Mesendoderm (in vitro differentiated cells): ENCODE results near the gene LYAR.

Source experiments
- DNase-seq: peaks from one replicate; pipeline ENCODE4 v3.0.0; 2013
- H2AK5ac ChIP-seq: 2 replicates; pipeline ENCODE4 v1.6.1; 2013; ENCODE audit warnings: low read length, inconsistent platforms
- H2BK120ac ChIP-seq: 2 replicates; pipeline ENCODE4 v1.6.1; 2013; ENCODE audit warnings: low read depth, mild to moderate bottlenecking, low read length, moderate library complexity, mixed read lengths
- H2BK15ac ChIP-seq: replicated peaks from 2 replicates; pipeline ENCODE4 v1.6.1; 2013; ENCODE audit warnings: low read depth, mild to moderate bottlenecking, moderate library complexity
- H2BK5ac ChIP-seq: 2 replicates; pipeline ENCODE4 v1.6.1; 2013; ENCODE audit warnings: low read length, inconsistent platforms
- H3K18ac ChIP-seq: 2 replicates; pipeline ENCODE4 v1.6.1; 2013; ENCODE audit warnings: mild to moderate bottlenecking, low read length, mixed read lengths
- H3K23ac ChIP-seq: one replicate; pipeline ENCODE4 v1.6.1; 2013; ENCODE audit warnings: low read length
- H3K27ac ChIP-seq: 2 replicates; pipeline ENCODE4 v1.5.1; 2013; ENCODE audit warnings: low read depth, mild to moderate bottlenecking, inconsistent platforms, low read length, moderate library complexity
- H3K27me3 ChIP-seq: 2 replicates; pipeline ENCODE4 v1.6.1; 2013; ENCODE audit warnings: low read length, control low read depth, mild to moderate bottlenecking, inconsistent platforms; ENCODE audit not compliant: insufficient read depth, poor library complexity
- H3K36me3 ChIP-seq: 2 replicates; pipeline ENCODE4 v1.6.1; 2013; ENCODE audit warnings: low read length, inconsistent platforms; ENCODE audit not compliant: control insufficient read depth, insufficient read depth
- H3K4ac ChIP-seq: one replicate; pipeline ENCODE4 v1.6.1; 2013; ENCODE audit warnings: low read depth, mild to moderate bottlenecking, low read length, moderate library complexity
- H3K4me1 ChIP-seq: 2 replicates; pipeline ENCODE4 v1.6.1; 2013; ENCODE audit warnings: low read depth, low read length, inconsistent platforms; ENCODE audit not compliant: control insufficient read depth
- H3K4me2 ChIP-seq: 2 replicates; pipeline ENCODE4 v1.6.1; 2013; ENCODE audit warnings: low read length
- H3K4me3 ChIP-seq: 2 replicates; pipeline ENCODE4 v1.5.1; 2013; ENCODE audit warnings: mild to moderate bottlenecking, low read length
- H3K56ac ChIP-seq: one replicate; pipeline ENCODE4 v1.6.1; 2013; ENCODE audit warnings: low read length
- H3K79me1 ChIP-seq: 2 replicates; pipeline ENCODE4 v1.6.1; 2013; ENCODE audit warnings: low read length, inconsistent platforms
- H3K79me2 ChIP-seq: 2 replicates; pipeline ENCODE4 v1.6.1; 2013; ENCODE audit warnings: mild to moderate bottlenecking, low read length; ENCODE audit not compliant: control insufficient read depth, insufficient read depth
- H3K9ac ChIP-seq: 2 replicates; pipeline ENCODE4 v1.6.1; 2013; ENCODE audit warnings: low read length, inconsistent platforms
- H4K5ac ChIP-seq: one replicate; pipeline ENCODE4 v1.6.1; 2013; ENCODE audit warnings: low read length
- H4K8ac ChIP-seq: one replicate; pipeline ENCODE4 v1.6.1; 2013; ENCODE audit warnings: low read depth, mild to moderate bottlenecking, control low read depth, low read length, moderate library complexity
- WGBS: extraction: QIAGEN DNeasy Blood & Tissue Kit; methylation state at CpG from one replicate; pipeline ENCODE4 v1.1.7; 2013; ENCODE audit warnings: low lambda C conversion rate, missing lambda C conversion rate; ENCODE audit not compliant: insufficient coverage; ENCODE audit errors: extremely low coverage; 5-methylcytosine and 5-hydroxymethylcytosine counted together

The LYAR gene

GRCh38 chr4:4308800-4309441 is 19.0 kb upstream of the LYAR start:
- Histone ChIP-seq H3K4me3 (no peak overlapping the region), H3K36me3 (no peaks in the 10 kb centered on the region), H3K18ac (no peak overlapping the region), H3K4ac (no peak overlapping the region), H4K8ac (no peak overlapping the region), H3K79me2 (no peaks in the 10 kb centered on the region), H3K27me3 (no peaks in the 10 kb centered on the region), H3K9ac (no peak overlapping the region), H3K4me2 (no peak overlapping the region), H3K27ac (no peak overlapping the region), H2BK15ac (no peak overlapping the region), H3K56ac (no peak overlapping the region), H2BK120ac (no peak overlapping the region), H3K23ac (no peak overlapping the region), H3K4me1 (no peaks in the 10 kb centered on the region), H4K5ac (no peak overlapping the region), H2AK5ac (no peak overlapping the region), H2BK5ac (no peak overlapping the region), H3K79me1 (no peaks in the 10 kb centered on the region)
- WGBS: no CpG with 5 or more reads among the region's 9 CpGs
- DNase-seq: no peak

- H3K79me2 ChIP-seq: no peaks in the 10 kb centered on the region
- no peak overlapping the region for H2BK120ac ChIP-seq
- no peak for DNase-seq
- H4K8ac ChIP-seq: no peak overlapping the region
- no peaks in the 10 kb centered on the region for H3K79me1 ChIP-seq
- H3K56ac ChIP-seq: no peak overlapping the region
- no CpG with 5 or more reads among the region's 11 CpGs for WGBS
- H3K18ac ChIP-seq: no peak overlapping the region
- no peak overlapping the region for H3K27ac ChIP-seq
- H4K5ac ChIP-seq: no peak overlapping the region
- no peak overlapping the region for H2AK5ac ChIP-seq
- H3K4me2 ChIP-seq: no peak overlapping the region
- no peak overlapping the region for H2BK15ac ChIP-seq
- H2BK5ac ChIP-seq: no peak overlapping the region
- no peak overlapping the region for H3K23ac ChIP-seq
- H3K9ac ChIP-seq: no peak overlapping the region
- H3K4me1 ChIP-seq: no peaks in the 10 kb centered on the region
- no peaks in the 10 kb centered on the region for H3K27me3 ChIP-seq
- H3K4me3 ChIP-seq: no peak overlapping the region
- H3K4ac ChIP-seq: no peak overlapping the region
- H3K36me3 ChIP-seq: peaks cover 3% of the 10 kb centered on the region
Measured at GRCh38 chr4:4306920-4307319, 17.0 kb upstream of the LYAR start.

- no peak overlapping the region for H3K9ac ChIP-seq
- no peak overlapping the region for H3K56ac ChIP-seq
- no peak overlapping the region for H2BK15ac ChIP-seq
- no peak overlapping the region for H4K8ac ChIP-seq
- H3K27me3 ChIP-seq: no peaks in the 10 kb centered on the region
- DNase-seq: no peak
- no peak overlapping the region for H2BK120ac ChIP-seq
- no peak overlapping the region for H3K23ac ChIP-seq
- H2BK5ac ChIP-seq: no peak overlapping the region
- peaks cover 3% of the 10 kb centered on the region for H3K36me3 ChIP-seq
- H3K18ac ChIP-seq: no peak overlapping the region
- no peak overlapping the region for H3K4me3 ChIP-seq
- no peak overlapping the region for H2AK5ac ChIP-seq
- no peak overlapping the region for H4K5ac ChIP-seq
- H3K4ac ChIP-seq: no peak overlapping the region
- peaks cover 5% of the 10 kb centered on the region for H3K79me1 ChIP-seq
- no peak overlapping the region for H3K4me2 ChIP-seq
- no peaks in the 10 kb centered on the region for H3K4me1 ChIP-seq
- H3K27ac ChIP-seq: no peak overlapping the region
- no peaks in the 10 kb centered on the region for H3K79me2 ChIP-seq
- no CpG with 5 or more reads among the region's 6 CpGs for WGBS
Measured at GRCh38 chr4:4302416-4302815, 12.5 kb upstream of the LYAR start.

- no peak overlapping the region for H3K4me2 ChIP-seq
- no peak overlapping the region for H4K8ac ChIP-seq
- no peaks in the 10 kb centered on the region for H3K79me2 ChIP-seq
- no peak overlapping the region for H3K56ac ChIP-seq
- H3K4ac ChIP-seq: no peak overlapping the region
- H2BK5ac ChIP-seq: no peak overlapping the region
- WGBS: no CpG with 5 or more reads among the region's 5 CpGs
- no peak overlapping the region for H3K23ac ChIP-seq
- no peak overlapping the region for H2BK15ac ChIP-seq
- H3K36me3 ChIP-seq: peaks cover 3% of the 10 kb centered on the region
- H3K9ac ChIP-seq: no peak overlapping the region
- no peak overlapping the region for H3K4me3 ChIP-seq
- no peak overlapping the region for H2BK120ac ChIP-seq
- H3K27me3 ChIP-seq: no peaks in the 10 kb centered on the region
- no peak overlapping the region for H4K5ac ChIP-seq
- no peak overlapping the region for H3K18ac ChIP-seq
- H2AK5ac ChIP-seq: no peak overlapping the region
- H3K79me1 ChIP-seq: peaks cover 5% of the 10 kb centered on the region
- no peak overlapping the region for H3K27ac ChIP-seq
- DNase-seq: no peak
- no peaks in the 10 kb centered on the region for H3K4me1 ChIP-seq
Measured at GRCh38 chr4:4302001-4302400, 12.0 kb upstream of the LYAR start.

- Histone ChIP-seq H4K5ac (no peak overlapping the region), H3K4me3 (no peak overlapping the region)
- no CpG with 5 or more reads among the region's 3 CpGs for WGBS
Measured at GRCh38 chr4:4299006-4299405, 9.1 kb upstream of the LYAR start.

DNA sequence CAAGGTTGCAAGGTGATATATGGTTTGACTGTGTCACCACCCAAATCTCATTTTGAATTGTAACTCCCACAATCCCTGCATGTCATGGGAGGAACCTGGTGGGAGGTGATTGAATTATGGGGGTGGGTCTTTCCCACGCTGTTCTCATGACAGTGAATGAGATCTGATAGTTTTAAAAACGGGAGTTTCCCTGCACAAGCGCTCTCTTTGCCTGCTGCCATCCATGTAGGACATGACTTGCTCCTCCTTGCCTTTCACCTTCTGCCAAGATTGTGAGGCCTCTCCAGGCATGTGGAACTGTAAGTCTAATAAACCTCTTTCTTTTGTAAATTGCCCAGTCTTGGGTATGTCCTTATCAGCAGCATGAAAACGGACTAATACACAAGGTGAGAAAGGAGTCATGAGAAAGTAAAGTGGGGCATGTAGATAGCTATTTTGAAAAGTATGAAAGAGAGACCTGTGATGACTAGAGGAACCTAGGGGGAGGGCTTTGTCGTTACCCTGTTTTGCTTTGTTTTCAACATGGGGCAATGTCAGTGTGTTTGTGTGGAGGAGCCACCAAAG is 6.4 kb upstream of the LYAR start:
- no peak overlapping the region for H2AK5ac ChIP-seq
- no peak overlapping the region for H2BK5ac ChIP-seq
- no peak overlapping the region for H2BK120ac ChIP-seq
- no peaks in the 10 kb centered on the region for H3K4me1 ChIP-seq
- H4K5ac ChIP-seq: no peak overlapping the region
- H3K79me2 ChIP-seq: peaks cover 1% of the 10 kb centered on the region
- H4K8ac ChIP-seq: no peak overlapping the region
- WGBS: no CpG with 5 or more reads among the region's 5 CpGs
- no peak overlapping the region for H2BK15ac ChIP-seq
- H3K56ac ChIP-seq: no peak overlapping the region
- no peak overlapping the region for H3K27ac ChIP-seq
- no peak overlapping the region for H3K4me3 ChIP-seq
- no peak overlapping the region for H3K4ac ChIP-seq
- DNase-seq: no peak
- H3K27me3 ChIP-seq: no peaks in the 10 kb centered on the region
- no peak overlapping the region for H3K23ac ChIP-seq
- H3K79me1 ChIP-seq: peaks cover 21% of the 10 kb centered on the region
- H3K4me2 ChIP-seq: no peak overlapping the region
- H3K36me3 ChIP-seq: no peaks in the 10 kb centered on the region
- no peak overlapping the region for H3K18ac ChIP-seq
- H3K9ac ChIP-seq: no peak overlapping the region

More at GRCh38 chr4:4299006-4299405, 9.1 kb upstream of the LYAR start:
- no peak overlapping the region for H3K56ac ChIP-seq
- H3K23ac ChIP-seq: no peak overlapping the region
- no peak overlapping the region for H3K18ac ChIP-seq
- no peak overlapping the region for H3K9ac ChIP-seq
- no peak overlapping the region for H3K4me2 ChIP-seq
- H3K27me3 ChIP-seq: no peaks in the 10 kb centered on the region
- no peak overlapping the region for H3K27ac ChIP-seq
- H4K8ac ChIP-seq: no peak overlapping the region
- H2BK15ac ChIP-seq: no peak overlapping the region
- no peak overlapping the region for H2BK5ac ChIP-seq
- H3K79me2 ChIP-seq: peaks cover 1% of the 10 kb centered on the region
- H2AK5ac ChIP-seq: no peak overlapping the region
- peaks cover 13% of the 10 kb centered on the region for H3K79me1 ChIP-seq
- DNase-seq: no peak
- no peak overlapping the region for H3K4ac ChIP-seq
- H2BK120ac ChIP-seq: no peak overlapping the region
- H3K4me1 ChIP-seq: no peaks in the 10 kb centered on the region
- peaks cover 3% of the 10 kb centered on the region for H3K36me3 ChIP-seq
